Fibroblast of lung (primary cell): ENCODE data around the gene GART. TPM values are rescaled to one million over a fixed set of nuclear protein-coding genes. Genes with fewer than 3 reads are reported as not detected.

Source experiments
- DNase-seq, 2 donors: peaks; one replicate each; pipeline versions ENCODE4 v3.0.0 to v3.0.0-alpha.2; 2010; ENCODE audit warnings: low read depth in 2 of 2
- H2AFZ ChIP-seq: 2 replicates; pipeline ENCODE4 v1.5.1; 2012; ENCODE audit warnings: low read length, control low read depth, inconsistent platforms
- H3K27ac ChIP-seq: 2 replicates; pipeline ENCODE4 v1.5.1; 2011; ENCODE audit warnings: low read length, control low read depth; ENCODE audit not compliant: insufficient read depth
- H3K27me3 ChIP-seq: 2 replicates; pipeline ENCODE4 v1.5.1; 2011; ENCODE audit warnings: mild to moderate bottlenecking, low read length; ENCODE audit not compliant: control insufficient read depth, insufficient read depth
- H3K36me3 ChIP-seq: 2 replicates; pipeline ENCODE4 v1.5.1; 2011; ENCODE audit warnings: low read length; ENCODE audit not compliant: control insufficient read depth, insufficient read depth
- H3K4me1 ChIP-seq: 2 replicates; pipeline ENCODE4 v1.5.1; 2011; ENCODE audit warnings: low read length; ENCODE audit not compliant: control insufficient read depth, insufficient read depth; ENCODE audit errors: extremely low read depth
- H3K4me2 ChIP-seq: 2 replicates; pipeline ENCODE4 v1.5.1; 2011; ENCODE audit warnings: low read length, control low read depth; ENCODE audit not compliant: insufficient read depth; ENCODE audit errors: extremely low read depth
- H3K4me3 ChIP-seq, 4 experiments: fragments of 200-600 bp in 1 of 4; sonication (generic) in 1 of 4; replicated peaks in 1 of 4; 2 replicates each; pipeline ENCODE4 v1.5.1; 2011 to 2016; ENCODE audit warnings: low read length in 4 of 4, low read depth in 3 of 4, mild to moderate bottlenecking in 3 of 4, control low read depth in 2 of 4, inconsistent platforms in 1 of 4, mixed read lengths in 1 of 4; ENCODE audit not compliant: insufficient read depth in 1 of 4; ENCODE audit errors: control extremely low read depth in 1 of 4
- H3K79me2 ChIP-seq: 2 replicates; pipeline ENCODE4 v1.5.1; 2012; ENCODE audit warnings: mild to moderate bottlenecking, low read length, inconsistent platforms; ENCODE audit not compliant: control insufficient read depth, insufficient read depth
- H3K9ac ChIP-seq: 2 replicates; pipeline ENCODE4 v1.5.1; 2011; ENCODE audit warnings: mild to moderate bottlenecking, low read length, control low read depth; ENCODE audit not compliant: insufficient read depth
- H3K9me3 ChIP-seq: 2 replicates; pipeline ENCODE4 v1.5.1; 2012; ENCODE audit warnings: low read depth, low read length; ENCODE audit not compliant: control insufficient read depth, insufficient read depth
- H4K20me1 ChIP-seq: 2 replicates; pipeline ENCODE4 v1.5.1; 2011; ENCODE audit warnings: low read length; ENCODE audit not compliant: control insufficient read depth, insufficient read depth; ENCODE audit errors: extremely low read depth
- EZH2 ChIP-seq: IDR thresholded peaks from 2 replicates; pipeline ENCODE4 v1.5.1; 2012; ENCODE audit warnings: low read length, control low read depth, mild to moderate bottlenecking; ENCODE audit errors: missing control alignments
- polyA plus RNA-seq, 2 donors: library from polyadenylated mRNA; depleted of rRNA in 1 of 2; stranded (reverse) in 1 of 2; unstranded in 1 of 2; fragments of >200 nt; gene quantifications; 2 replicates each; pipeline ENCODE4 v1.2.1, GENCODE V29; 2011 to 2012; ENCODE audit warnings: missing spikeins in 1 of 2
- total RNA-seq: library from RNA; depleted of rRNA; stranded (reverse); fragments of >200 nt; gene quantifications from 2 replicates; pipeline ENCODE4 v1.2.1, GENCODE V29; 2014
- TF ChIP-seq, protein P1 (sequence below), 2 donors: IDR thresholded peaks in 1 of 2; conservative IDR thresholded peaks in 1 of 2; 1 replicate in 1 of 2; 2 replicates in 1 of 2; pipeline ENCODE4 v1.5.1; 2011 to 2012; ENCODE audit warnings: low read length in 2 of 2, control low read depth in 1 of 2, inconsistent platforms in 1 of 2, low read depth in 1 of 2, mild to moderate bottlenecking in 1 of 2

Gene GART
- total and polyA plus RNA-seq, 2 donors (not counting 1 experiment from before 2014, with no cell fraction given) = 15.6 to 64.4 TPM

DNA sequence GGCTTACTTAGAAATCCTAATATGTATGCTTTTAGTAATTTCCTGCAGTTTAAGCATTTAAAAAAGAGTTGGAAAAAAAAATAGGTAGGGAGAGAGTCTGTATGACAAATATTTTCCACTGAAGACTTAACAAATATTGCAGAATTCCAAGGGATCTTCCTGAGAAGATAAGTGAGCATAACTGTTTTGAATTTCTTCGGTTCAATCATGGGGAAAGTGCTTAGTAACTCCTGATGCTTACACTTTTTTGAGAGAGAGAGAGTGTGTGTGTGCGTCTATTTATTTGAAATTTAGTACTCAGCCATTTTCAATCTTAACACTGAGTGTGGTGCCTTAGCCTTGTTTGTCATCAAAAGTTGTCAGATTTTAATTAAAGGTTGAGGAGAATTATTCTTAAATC lies 19.5 kb upstream of the GART start:
- Histone ChIP-seq H3K4me3 (no peak overlapping the region), H4K20me1 (peaks cover 3% of the 10 kb centered on the region), H3K27me3 (no peaks in the 10 kb centered on the region), H3K4me2 (no peak overlapping the region), H2AFZ (no peak overlapping the region), H3K9ac (no peak overlapping the region), H3K4me1 (no peaks in the 10 kb centered on the region), H3K36me3 (peaks cover 11% of the 10 kb centered on the region), H3K79me2 (peaks cover 62% of the 10 kb centered on the region), H3K27ac (no peak overlapping the region), H3K9me3 (no peaks in the 10 kb centered on the region)
- TF ChIP-seq, protein P1, sequence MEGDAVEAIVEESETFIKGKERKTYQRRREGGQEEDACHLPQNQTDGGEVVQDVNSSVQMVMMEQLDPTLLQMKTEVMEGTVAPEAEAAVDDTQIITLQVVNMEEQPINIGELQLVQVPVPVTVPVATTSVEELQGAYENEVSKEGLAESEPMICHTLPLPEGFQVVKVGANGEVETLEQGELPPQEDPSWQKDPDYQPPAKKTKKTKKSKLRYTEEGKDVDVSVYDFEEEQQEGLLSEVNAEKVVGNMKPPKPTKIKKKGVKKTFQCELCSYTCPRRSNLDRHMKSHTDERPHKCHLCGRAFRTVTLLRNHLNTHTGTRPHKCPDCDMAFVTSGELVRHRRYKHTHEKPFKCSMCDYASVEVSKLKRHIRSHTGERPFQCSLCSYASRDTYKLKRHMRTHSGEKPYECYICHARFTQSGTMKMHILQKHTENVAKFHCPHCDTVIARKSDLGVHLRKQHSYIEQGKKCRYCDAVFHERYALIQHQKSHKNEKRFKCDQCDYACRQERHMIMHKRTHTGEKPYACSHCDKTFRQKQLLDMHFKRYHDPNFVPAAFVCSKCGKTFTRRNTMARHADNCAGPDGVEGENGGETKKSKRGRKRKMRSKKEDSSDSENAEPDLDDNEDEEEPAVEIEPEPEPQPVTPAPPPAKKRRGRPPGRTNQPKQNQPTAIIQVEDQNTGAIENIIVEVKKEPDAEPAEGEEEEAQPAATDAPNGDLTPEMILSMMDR (conservative IDR thresholded peaks at IDR 0.05 in 1 of 2, IDR thresholded peaks at IDR 0.05 in 1 of 2; ENCODE audit: low read depth in 1 of 2, low read length in 2 of 2) = no peak
- TF ChIP-seq EZH2 = no peak
- peak in 1 of 2 donors; percentile 63 for DNase-seq

DNA sequence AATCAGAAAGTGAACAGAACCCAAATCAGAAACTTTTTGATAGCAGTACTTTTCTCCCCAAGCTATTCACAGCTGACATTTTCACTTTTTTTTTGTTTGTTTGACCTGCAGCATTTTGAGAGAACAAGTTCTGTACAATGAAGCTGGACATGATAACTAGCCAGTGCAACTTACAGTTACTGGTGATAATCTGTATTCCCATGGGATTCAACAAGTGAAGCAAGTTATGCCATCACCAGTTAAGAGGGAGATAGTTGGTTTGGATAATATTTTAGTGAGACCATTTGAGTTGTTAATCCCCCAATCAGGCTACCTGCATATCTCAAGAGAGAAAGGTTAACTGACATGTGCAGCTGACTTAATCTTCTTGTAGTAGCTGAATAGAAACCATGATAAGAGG lies 19.0 kb upstream of the GART start:
- Histone ChIP-seq H3K4me1 (no peaks in the 10 kb centered on the region), H3K27ac (no peak overlapping the region), H3K36me3 (peaks cover 13% of the 10 kb centered on the region), H3K79me2 (peaks cover 65% of the 10 kb centered on the region), H3K4me2 (no peak overlapping the region), H3K9me3 (no peaks in the 10 kb centered on the region), H2AFZ (no peak overlapping the region), H3K4me3 (no peak overlapping the region), H4K20me1 (peaks cover 3% of the 10 kb centered on the region), H3K9ac (no peak overlapping the region), H3K27me3 (no peaks in the 10 kb centered on the region)
- DNase-seq = no peak
- TF ChIP-seq EZH2 = no peak
- TF ChIP-seq, protein P1 (conservative IDR thresholded peaks at IDR 0.05 in 1 of 2, IDR thresholded peaks at IDR 0.05 in 1 of 2; ENCODE audit: low read depth in 1 of 2, low read length in 2 of 2) = no peak

DNA sequence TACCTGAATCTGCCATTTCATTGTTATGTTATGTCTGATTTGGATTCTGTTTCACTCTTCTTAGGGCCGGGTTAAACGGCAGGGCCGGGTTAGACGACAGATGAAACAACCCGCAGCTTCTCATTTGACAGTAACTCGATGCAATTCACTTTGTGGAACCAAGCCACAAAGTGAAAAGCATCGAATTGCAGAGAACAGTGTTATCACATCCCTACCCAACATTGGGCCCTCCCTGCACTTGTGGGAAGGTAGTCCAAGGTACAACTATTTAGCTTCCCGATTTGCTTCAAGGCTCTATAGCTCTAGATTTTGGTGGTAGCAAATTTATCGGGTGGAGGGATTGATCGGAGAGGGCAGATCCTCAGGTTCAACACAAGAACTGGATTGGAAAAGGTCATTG lies 17.9 kb upstream of the GART start:
- Histone ChIP-seq H3K4me1 (no peaks in the 10 kb centered on the region), H3K36me3 (peaks cover 14% of the 10 kb centered on the region), H4K20me1 (peaks cover 6% of the 10 kb centered on the region), H3K4me3 (no peak overlapping the region), H3K27ac (no peak overlapping the region), H3K79me2 (peaks cover 73% of the 10 kb centered on the region), H3K27me3 (no peaks in the 10 kb centered on the region), H3K4me2 (no peak overlapping the region), H3K9me3 (no peaks in the 10 kb centered on the region), H3K9ac (no peak overlapping the region), H2AFZ (no peak overlapping the region)
- TF ChIP-seq, protein P1 (conservative IDR thresholded peaks at IDR 0.05 in 1 of 2, IDR thresholded peaks at IDR 0.05 in 1 of 2; ENCODE audit: low read depth in 1 of 2, low read length in 2 of 2) = no peak
- TF ChIP-seq EZH2 = no peak
- no peak for DNase-seq
